ENCODE results near the gene DLEU7. TPM values are rescaled to one million over a fixed set of nuclear protein-coding genes. Genes with fewer than 3 reads are reported as not detected.

Gene DLEU7
- total and polyA plus RNA-seq, 2 of the 8 experiments (the other 6 are each of a cell fraction or from before 2014, with no cell fraction given) = 4.9 to 5.2 TPM

DNA sequence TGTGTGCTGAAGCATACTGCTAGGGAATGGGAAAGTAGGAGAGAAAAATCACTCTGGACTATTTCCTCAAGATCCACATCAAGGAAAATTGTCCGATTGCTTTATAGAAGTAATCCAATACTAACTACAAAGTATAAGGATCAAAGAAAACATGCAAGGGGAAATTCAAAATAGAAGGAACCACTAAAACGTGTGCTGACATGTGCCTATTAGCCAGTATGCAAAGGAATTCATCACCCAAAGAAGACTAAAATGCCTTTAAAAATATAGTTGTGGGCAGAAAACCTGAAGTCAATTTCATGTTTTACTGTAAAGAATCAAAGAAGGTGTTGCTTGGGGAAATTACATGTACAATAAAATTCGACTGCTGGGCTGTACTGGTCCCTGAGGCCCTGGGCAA, 14.3 kb downstream of the DLEU7 start:
- Histone ChIP-seq H3K9me3 (ENCODE audit: insufficient read depth in 2 of 2, low read depth in 1 of 2, low read length in 1 of 2) (no peaks in the 10 kb centered on the region), H3K4ac (replicated peaks; ENCODE audit: insufficient read length, low read depth, low read length) (no peak overlapping the region), H4K91ac (replicated peaks; ENCODE audit: insufficient read length, low read length) (no peak overlapping the region), H3K4me2 (ENCODE audit: insufficient read depth in 1 of 2, low read depth in 2 of 2, low read length in 2 of 2) (no peak overlapping the region), H2BK15ac (ENCODE audit: low read length) (no peak overlapping the region), H2AFZ (ENCODE audit: low read length) (no peak overlapping the region), H4K5ac (ENCODE audit: insufficient read length, low read depth, low read length) (no peak overlapping the region), H3K27ac (ENCODE audit: low read depth, low read length) (no peak overlapping the region), H4K8ac (ENCODE audit: extremely low read depth, insufficient read depth, low read length) (no peak overlapping the region), H4K20me1 (replicated peaks in 1 of 2; ENCODE audit: control insufficient read depth in 1 of 2, insufficient read depth in 2 of 2, low read length in 2 of 2) (peaks cover 0 to 2% of the 10 kb centered on the region in 2 experiments), H3K79me1 (ENCODE audit: low read depth, low read length) (no peaks in the 10 kb centered on the region), H3K27me3 (replicated peaks in 1 of 4; ENCODE audit: control insufficient read depth in 3 of 4, extremely low read depth in 1 of 4, insufficient read depth in 3 of 4, low read length in 3 of 4) (peaks cover 0 to 5% (median 2%) of the 10 kb centered on the region in 4 experiments; a peak in 4 of 7 replicates), H3K36me3 (ENCODE audit: control insufficient read depth in 2 of 4, insufficient read depth in 4 of 4, low read length in 3 of 4) (peaks cover 0 to 2% (median 0%) of the 10 kb centered on the region in 4 experiments; a peak in 1 of 8 replicates), H2BK5ac (ENCODE audit: low read depth, low read length) (no peak overlapping the region), H3K23ac (ENCODE audit: insufficient read length) (no peak overlapping the region), H3K9ac (replicated peaks in 1 of 4; ENCODE audit: extremely low read depth in 1 of 4, low read depth in 3 of 4, low read length in 3 of 4) (no peak overlapping the region), H3K18ac (ENCODE audit: extremely low read depth, low read length) (no peak overlapping the region), H3K23me2 (ENCODE audit: low read depth, low read length) (no peaks in the 10 kb centered on the region), H3K56ac (replicated peaks; ENCODE audit: insufficient read length, low read depth, low read length) (no peak overlapping the region), H3K14ac (ENCODE audit: insufficient read length) (no peak overlapping the region), H3K4me1 (replicated peaks in 1 of 4; ENCODE audit: control insufficient read depth in 3 of 4, insufficient read depth in 4 of 4, low read length in 3 of 4) (no peaks in the 10 kb centered on the region), H2BK20ac (ENCODE audit: low read length) (no peak overlapping the region), H3K4me3 (ENCODE audit: extremely low read depth in 1 of 4, insufficient read depth in 2 of 4, low read depth in 3 of 4, low read length in 4 of 4) (no peak overlapping the region), H2BK120ac (replicated peaks; ENCODE audit: low read depth, low read length) (no peak overlapping the region), H2BK12ac (ENCODE audit: low read depth, low read length) (no peak overlapping the region), H3K79me2 (ENCODE audit: control insufficient read depth in 1 of 2, insufficient read depth in 2 of 2, low read length in 2 of 2) (no peaks in the 10 kb centered on the region; a peak in 1 of 4 replicates), H2AK5ac (ENCODE audit: low read depth, low read length) (no peak overlapping the region)
- WGBS, 2 experiments (ENCODE audit: extremely low coverage in 1 of 2, insufficient coverage in 1 of 2, insufficient read length in 1 of 2, insufficient replicate concordance in 2 of 2, low coverage in 1 of 2, low lambda C conversion rate in 2 of 2, missing lambda C conversion rate in 1 of 2) = 76% methylated on average over 3 of the region's 3 CpGs; no CpG with 5 or more reads in 1 of the 2 experiments
- FAIRE-seq = no peak
- CTCF ChIA-PET (ENCODE audit: partially characterized antibody) = interaction anchor here (1.1 kb wide), 1 partner anchor 83 kb away, joined by 3 read pairs; no protein-coding TSS in a partner anchor
- POLR2A ChIA-PET (ENCODE audit: partially characterized antibody) = interaction anchor here (1.0 kb wide), 1 partner anchor 9 kb away, joined by 3 read pairs; no protein-coding TSS in a partner anchor
- no peak for DNase-seq (ENCODE audit: low read depth in 1 of 2, low spot score in 2 of 2)
- TF ChIP-seq, protein P1, sequence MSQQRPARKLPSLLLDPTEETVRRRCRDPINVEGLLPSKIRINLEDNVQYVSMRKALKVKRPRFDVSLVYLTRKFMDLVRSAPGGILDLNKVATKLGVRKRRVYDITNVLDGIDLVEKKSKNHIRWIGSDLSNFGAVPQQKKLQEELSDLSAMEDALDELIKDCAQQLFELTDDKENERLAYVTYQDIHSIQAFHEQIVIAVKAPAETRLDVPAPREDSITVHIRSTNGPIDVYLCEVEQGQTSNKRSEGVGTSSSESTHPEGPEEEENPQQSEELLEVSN (IDR thresholded peaks at IDR 0.05) = no peak
- no peak for TF ChIP-seq YY1 (IDR thresholded peaks at IDR 0.05; ENCODE audit: low read depth, low read length)
- TF ChIP-seq TBP (IDR thresholded peaks at IDR 0.05; ENCODE audit: low read depth, low read length) = no peak

All from H1 (cell line).